ENCODE results near the gene PPFIBP1. TPM values are rescaled to one million over a fixed set of nuclear protein-coding genes. Genes with fewer than 3 reads are reported as not detected.

PPFIBP1 gene
- total RNA-seq, 2 donors from 2014 or later, result 98.5 to 213 TPM

DNA sequence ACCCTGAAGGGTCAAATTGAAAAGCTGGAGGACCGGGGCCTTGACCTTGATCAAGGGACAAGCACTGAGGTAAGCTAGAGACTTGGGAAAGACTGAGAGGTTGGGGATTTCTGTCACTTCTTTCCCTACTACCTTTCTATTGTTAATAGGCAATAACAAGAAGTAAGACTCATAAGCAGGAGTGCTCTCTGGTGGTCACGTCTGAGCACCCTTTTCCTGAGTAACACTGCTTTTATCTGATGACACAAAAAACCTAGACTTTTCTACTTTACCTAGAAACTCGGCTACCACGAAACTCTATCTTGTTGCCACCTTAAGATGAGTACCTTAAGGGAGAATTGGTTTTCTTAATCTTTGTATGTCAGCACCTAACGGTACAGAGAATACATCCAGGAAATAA lies 35.5 kb upstream of the PPFIBP1 start:
- H3K27me3 ChIP-seq (ENCODE audit: control insufficient read depth, insufficient read depth, low read length, poor library complexity, severe bottlenecking), result no peaks in the 10 kb centered on the region
- peak; percentile 53 for TF ChIP-seq CTCF (conservative IDR thresholded peaks at IDR 0.05)
- Mint-ChIP-seq H3K9me3 (peaks cover 4% of the 10 kb centered on the region), H3K27ac (no peak overlapping the region), H3K4me3 (no peak overlapping the region), H3K4me1 (peaks cover 3% of the 10 kb centered on the region), H3K36me3 (ENCODE audit: low read depth) (no peaks in the 10 kb centered on the region), H3K27me3 (ENCODE audit: insufficient read depth) (peaks cover 2% of the 10 kb centered on the region)
- no peak overlapping the region for H3K27ac ChIP-seq (ENCODE audit: low read depth, low read length)
- no peak overlapping the region for H3K4me3 ChIP-seq (ENCODE audit: low read length)
- 73% methylated on average over 3 to 5 of the region's 5 CpGs for WGBS, 2 experiments (ENCODE audit: insufficient coverage in 1 of 2, insufficient read length in 1 of 2)
- H3K9ac ChIP-seq (ENCODE audit: extremely low read depth, low read length, poor library complexity, severe bottlenecking), result no peak overlapping the region
- no peaks in the 10 kb centered on the region for H3K36me3 ChIP-seq (ENCODE audit: control insufficient read depth, insufficient read depth, low read length)
- H3K9me3 ChIP-seq (ENCODE audit: control insufficient read depth, low read length), result no peaks in the 10 kb centered on the region
- DNase-seq, result no peak
- H3K4me1 ChIP-seq (ENCODE audit: control insufficient read depth, insufficient read depth, low read length), result no peaks in the 10 kb centered on the region

- 90 to 100% methylated on average over 1 of the region's 2 CpGs for WGBS, 2 experiments (ENCODE audit: insufficient coverage in 1 of 2, insufficient read length in 1 of 2)
These were observed 32.8 kb upstream of the PPFIBP1 start for GRCh38 chr12:27491226-27491625.

GRCh38 chr12:27493260-27493940 lies 30.6 kb upstream of the PPFIBP1 start:
- no peaks in the 10 kb centered on the region for H3K36me3 Mint-ChIP-seq (ENCODE audit: low read depth)
- 80 to 83% methylated on average over 2 to 4 of the region's 6 CpGs for WGBS, 2 experiments (ENCODE audit: insufficient coverage in 1 of 2, insufficient read length in 1 of 2)
- DNase-seq, result no peak
- no peaks in the 10 kb centered on the region for H3K4me1 ChIP-seq (ENCODE audit: control insufficient read depth, insufficient read depth, low read length)
- H3K9ac ChIP-seq (ENCODE audit: extremely low read depth, low read length, poor library complexity, severe bottlenecking), result no peak overlapping the region
- H3K4me3 ChIP-seq (ENCODE audit: low read length), result no peak overlapping the region
- H3K4me3 Mint-ChIP-seq, result no peak overlapping the region
- no peaks in the 10 kb centered on the region for H3K9me3 ChIP-seq (ENCODE audit: control insufficient read depth, low read length)
- TF ChIP-seq CTCF (conservative IDR thresholded peaks at IDR 0.05), result no peak
- H3K27me3 ChIP-seq (ENCODE audit: control insufficient read depth, insufficient read depth, low read length, poor library complexity, severe bottlenecking), result no peaks in the 10 kb centered on the region
- H3K4me1 Mint-ChIP-seq, result peaks cover 3% of the 10 kb centered on the region
- H3K9me3 Mint-ChIP-seq, result peaks cover 4% of the 10 kb centered on the region
- H3K27me3 Mint-ChIP-seq (ENCODE audit: insufficient read depth), result peaks cover 2% of the 10 kb centered on the region
- no peaks in the 10 kb centered on the region for H3K36me3 ChIP-seq (ENCODE audit: control insufficient read depth, insufficient read depth, low read length)
- no peak overlapping the region for H3K27ac Mint-ChIP-seq
- H3K27ac ChIP-seq (ENCODE audit: low read depth, low read length), result no peak overlapping the region

More at GRCh38 chr12:27491226-27491625, 32.8 kb upstream of the PPFIBP1 start:
- Histone ChIP-seq H3K4me3 (ENCODE audit: low read length) (no peak overlapping the region), H3K27ac (ENCODE audit: low read depth, low read length) (no peak overlapping the region), H3K9me3 (ENCODE audit: control insufficient read depth, low read length) (no peaks in the 10 kb centered on the region), H3K27me3 (ENCODE audit: control insufficient read depth, insufficient read depth, low read length, poor library complexity, severe bottlenecking) (no peaks in the 10 kb centered on the region), H3K36me3 (ENCODE audit: control insufficient read depth, insufficient read depth, low read length) (no peaks in the 10 kb centered on the region), H3K9ac (ENCODE audit: extremely low read depth, low read length, poor library complexity, severe bottlenecking) (no peak overlapping the region), H3K4me1 (ENCODE audit: control insufficient read depth, insufficient read depth, low read length) (no peaks in the 10 kb centered on the region)
- H3K27ac Mint-ChIP-seq, result no peak overlapping the region
- peaks cover 4% of the 10 kb centered on the region for H3K9me3 Mint-ChIP-seq
- peaks cover 3% of the 10 kb centered on the region for H3K4me1 Mint-ChIP-seq
- no peak for TF ChIP-seq CTCF (conservative IDR thresholded peaks at IDR 0.05)
- no peak overlapping the region for H3K4me3 Mint-ChIP-seq
- H3K27me3 Mint-ChIP-seq (ENCODE audit: insufficient read depth), result peaks cover 2% of the 10 kb centered on the region
- no peaks in the 10 kb centered on the region for H3K36me3 Mint-ChIP-seq (ENCODE audit: low read depth)
- DNase-seq, result no peak
